T-helper 9 cell (primary cell): ENCODE data around the gene GRIK2.
"Not testable (repeated sequence)": the region's sequence is repeated elsewhere in the genome, so short reads cannot be mapped to it uniquely, and the experiment has no call there.

Experiments
- DNase-seq: peaks from one replicate; pipeline ENCODE4 v3.0.0-alpha.2; 2020

GRIK2 gene

DNA sequence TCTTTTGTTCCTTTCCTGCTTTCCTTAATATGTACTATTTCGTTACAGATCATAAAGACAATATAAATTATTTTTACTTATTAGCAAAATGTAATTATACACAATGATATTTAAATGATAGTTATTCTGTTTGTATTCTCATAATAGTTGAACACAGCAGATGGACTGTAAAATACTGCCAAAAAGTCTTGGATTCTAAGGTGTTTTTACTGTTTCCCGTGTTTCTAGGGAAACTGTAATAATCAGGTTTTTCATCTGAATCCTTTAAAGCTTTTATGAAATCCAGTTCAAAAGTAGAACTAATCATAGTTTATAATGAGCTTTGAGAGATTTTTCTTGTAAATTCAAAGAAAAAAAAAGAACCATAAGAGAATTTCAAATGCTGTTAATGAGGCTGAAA is 148.4 kb downstream of the GRIK2 start:
- DNase-seq = no peak

DNA sequence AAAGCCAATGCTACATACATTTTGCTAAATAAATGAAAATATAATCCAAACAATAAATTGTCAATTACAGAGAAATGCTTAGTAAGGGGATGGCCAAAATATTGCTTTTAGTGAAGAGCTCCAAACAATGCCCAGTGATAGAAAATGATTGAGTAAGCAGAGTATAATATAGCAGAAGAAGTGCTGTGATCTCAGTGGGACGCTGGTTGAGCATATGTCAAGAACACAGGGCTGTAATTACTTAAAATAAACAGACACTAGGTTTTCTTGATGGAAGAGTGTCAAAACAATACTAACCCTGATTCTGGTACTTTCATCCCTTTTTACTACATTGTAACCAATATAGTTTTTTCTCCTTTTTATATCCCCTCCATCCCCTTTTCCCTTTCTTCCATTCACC is 150.3 kb downstream of the GRIK2 start:
- DNase-seq = no peak

DNA sequence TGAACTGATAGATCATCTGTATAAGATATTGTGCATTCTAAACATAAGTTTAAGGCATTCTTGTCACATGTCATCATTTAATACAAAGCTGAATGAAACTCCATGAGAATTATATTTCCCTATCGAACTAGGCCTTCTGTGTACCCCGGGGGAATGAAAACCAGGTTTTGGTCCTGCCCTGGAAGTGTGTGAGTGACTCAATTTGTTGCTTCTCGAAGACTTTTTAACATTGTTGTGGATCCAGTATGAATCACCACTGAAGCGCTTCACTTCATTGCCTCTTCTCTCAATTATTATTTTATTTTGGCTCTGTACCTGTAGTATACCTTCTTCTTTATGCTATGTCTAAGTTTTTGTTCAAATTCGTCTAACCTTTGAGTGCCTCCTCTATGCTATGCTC is 150.8 kb downstream of the GRIK2 start:
- no peak for DNase-seq

DNA sequence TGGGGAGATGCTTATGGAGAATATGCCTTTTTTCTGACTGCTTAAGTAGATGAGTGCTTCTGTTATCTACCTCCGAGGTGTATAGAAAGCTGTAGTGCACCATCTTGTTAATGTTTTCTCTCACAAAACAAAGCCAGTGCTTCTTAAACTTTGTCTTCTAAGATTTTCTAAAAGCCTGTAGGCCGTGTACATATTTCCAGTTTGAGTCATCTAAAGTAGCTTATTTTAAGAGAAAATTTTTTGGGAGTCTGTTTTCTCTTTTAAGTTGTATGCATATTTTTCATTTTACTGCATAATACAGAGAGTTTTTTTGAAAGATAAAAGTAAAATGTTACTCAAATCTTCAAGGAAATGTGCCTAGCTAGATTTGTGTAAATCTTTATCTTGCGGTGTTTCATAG is 151.7 kb downstream of the GRIK2 start:
- no peak for DNase-seq

DNA sequence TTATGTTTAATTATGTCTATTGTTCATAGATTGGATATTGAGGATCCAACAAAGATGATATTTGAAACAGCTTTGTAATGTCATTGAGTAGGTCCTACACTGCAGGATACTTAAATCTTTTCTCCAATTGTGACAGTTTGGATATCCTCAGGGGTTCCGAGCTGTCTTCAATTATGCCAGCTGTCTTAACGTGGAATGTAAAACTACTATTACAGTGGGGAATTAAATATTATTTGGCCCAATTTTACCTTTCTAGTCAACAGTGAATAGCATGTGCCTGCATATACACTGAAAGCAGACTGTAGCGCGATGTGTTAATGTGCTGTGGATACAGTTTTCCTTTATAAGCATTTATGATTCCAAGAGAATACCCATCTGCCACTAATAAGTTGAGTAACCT is 156.9 kb downstream of the GRIK2 start:
- no peak for DNase-seq

DNA sequence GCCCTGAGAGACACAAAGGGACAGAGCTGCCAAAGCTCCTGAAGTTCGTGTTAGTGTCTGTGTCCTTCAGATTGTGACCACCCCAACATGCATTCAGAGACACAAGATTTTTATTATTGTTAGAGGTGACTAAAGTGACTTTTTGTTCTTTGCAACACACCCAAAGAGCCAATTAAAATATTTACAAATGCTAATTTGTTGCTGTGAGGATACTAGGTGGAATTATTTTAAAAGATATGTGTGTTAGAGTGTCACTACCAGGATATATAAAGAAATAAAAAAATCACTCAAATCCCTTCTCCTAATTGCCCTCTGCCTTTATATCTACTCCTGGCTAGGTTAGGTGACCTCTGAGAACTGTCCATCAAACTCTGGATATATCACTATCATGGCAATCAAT is 160.7 kb downstream of the GRIK2 start:
- no peak for DNase-seq

DNA sequence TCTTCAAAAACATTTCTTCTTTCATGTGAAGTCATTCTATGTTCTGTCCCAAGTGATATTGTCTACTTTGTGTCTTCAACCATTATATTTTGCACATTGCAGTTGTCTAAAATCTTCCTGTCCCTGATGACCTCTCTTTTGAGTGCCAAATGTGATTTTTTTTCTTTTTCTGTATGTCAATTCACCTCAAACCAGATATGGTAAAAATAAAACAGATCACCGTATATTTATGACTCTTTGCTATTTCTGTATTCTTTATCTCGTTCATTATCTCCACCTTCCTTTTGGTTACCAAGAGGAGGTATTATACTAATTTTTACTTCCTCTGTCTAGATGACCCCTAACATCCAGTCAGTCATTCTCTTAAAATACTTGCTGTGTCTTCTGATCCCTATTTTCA is 165.2 kb downstream of the GRIK2 start:
- no peak for DNase-seq

DNA sequence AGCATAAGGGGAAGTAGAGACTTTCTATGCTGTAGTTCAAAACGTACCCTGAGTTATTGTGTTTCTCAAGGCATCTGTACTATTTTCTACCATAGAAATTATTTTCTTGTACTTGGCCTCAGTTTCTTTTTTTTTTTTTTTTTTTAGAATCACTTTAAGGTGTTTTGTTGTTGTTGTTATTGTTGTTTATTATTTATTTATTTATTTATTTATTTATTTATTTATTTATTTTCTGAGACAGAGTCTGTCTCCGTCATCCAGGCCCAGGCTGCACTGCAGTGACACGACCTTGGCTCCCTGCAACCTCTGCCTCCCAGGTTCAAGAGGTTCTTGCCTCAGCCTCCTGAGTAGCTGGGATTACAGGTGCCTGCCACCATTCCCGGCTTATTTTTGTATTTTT is 179.1 kb downstream of the GRIK2 start:
- DNase-seq = no peak

DNA sequence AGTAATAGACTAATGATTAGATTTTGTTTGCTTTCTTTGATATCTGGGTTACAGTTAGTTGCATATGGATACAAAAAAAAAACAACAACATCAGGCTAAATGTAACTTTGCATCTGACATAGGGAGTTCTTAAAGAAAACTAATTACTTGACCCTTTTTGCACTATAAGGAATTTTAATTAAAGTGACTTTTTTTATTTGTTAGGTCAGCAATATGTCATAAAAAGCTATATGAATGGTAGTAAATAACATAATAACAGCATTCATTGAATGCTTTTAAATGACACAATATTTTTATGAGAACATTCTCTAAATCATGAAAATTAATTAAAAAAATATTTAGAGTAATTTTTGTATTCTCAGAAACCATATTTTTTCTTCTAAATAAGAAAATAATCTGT is 183.6 kb downstream of the GRIK2 start:
- DNase-seq = no peak

DNA sequence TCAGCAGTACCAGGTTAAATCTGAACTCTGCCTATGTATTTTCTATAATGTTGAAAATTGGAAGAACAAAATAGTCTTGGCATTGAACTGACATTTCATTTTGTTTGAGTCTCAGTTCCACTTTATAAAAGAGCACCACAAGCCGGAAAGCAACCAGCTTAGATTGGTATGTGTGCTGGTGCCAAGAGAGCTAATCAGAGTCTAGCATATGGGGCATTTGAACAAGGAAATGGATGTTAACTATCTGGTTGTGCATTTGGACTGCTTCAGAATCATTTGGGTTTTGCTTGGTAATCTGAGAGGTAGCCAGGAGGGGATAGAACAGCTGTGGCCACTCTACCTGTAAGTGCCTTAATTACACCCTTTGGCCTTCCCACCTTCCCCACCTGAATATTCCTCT is 184.8 kb downstream of the GRIK2 start:
- DNase-seq = no peak

DNA sequence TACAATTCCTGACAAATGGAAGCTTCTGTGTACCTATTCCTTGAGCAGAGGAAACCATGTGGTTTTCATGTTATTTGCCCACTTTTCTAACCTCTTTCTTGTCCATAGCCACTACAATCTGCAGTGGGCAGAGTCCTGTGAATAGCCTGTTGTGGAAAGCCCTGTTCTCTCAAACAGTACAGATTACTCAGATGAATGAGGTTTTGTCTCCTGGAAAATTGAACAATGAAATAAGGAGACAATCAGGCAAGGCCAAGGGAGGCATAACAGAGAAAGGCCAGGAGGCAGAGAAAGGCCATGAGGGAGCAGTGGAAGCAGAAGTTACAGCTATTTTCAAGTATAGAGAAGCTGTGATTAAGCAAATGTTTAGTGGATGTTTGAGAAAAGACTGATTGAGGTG is 189.3 kb downstream of the GRIK2 start:
- no peak for DNase-seq

DNA sequence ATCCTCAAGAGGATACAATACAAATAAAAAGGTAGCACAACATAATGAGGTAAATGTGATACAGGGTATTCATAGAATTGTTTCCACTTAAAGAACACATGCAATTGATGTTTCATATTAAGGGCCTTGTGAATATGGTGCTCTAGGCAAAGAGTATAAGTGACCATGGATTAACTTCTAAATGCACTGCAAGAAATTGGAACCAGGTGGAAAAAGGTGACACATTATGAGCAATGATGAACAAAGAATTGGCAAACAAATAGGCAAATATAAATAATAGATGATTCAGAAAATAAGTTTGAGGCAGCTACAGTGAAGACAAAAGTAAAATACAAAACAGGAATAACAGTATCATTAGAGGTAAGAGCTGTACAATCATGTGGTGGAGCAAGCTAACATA is 192.0 kb downstream of the GRIK2 start:
- DNase-seq = no peak

DNA sequence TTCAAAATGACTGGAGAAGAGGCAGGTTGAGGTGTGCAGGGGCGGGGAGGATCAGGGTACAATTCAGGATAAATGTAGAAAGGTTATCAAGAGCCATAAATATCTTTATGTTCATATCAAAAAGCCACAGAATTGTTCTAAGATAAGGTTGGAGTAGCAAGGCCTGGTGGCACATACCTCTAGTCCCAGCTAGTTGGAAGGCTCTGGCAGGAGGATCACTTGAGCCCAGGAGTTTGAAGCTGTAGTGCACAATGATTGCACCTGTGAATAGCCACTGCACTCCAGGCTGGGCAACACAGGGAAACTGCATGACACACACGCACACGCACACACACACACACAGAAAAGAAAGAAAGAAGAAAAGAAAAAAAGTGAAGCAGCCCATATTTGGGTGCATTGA is 194.8 kb downstream of the GRIK2 start:
- no peak for DNase-seq

DNA sequence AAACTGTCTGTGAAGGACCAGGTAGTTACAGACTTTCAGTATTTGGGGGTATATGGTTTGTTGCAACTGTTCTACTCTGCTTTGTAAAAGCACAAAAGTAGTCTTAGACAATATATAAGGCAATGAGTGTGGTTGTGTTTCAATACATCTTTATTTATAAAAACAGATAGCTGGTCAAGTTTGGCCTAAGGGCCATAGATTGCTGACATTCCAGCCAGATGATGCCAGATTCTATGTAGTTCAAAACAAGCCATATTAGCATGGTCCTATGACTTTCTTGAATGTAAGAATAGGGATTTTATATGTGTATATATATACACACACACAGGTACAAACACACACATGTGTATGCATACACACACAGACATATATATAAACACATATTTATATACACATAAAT is 201.8 kb downstream of the GRIK2 start:
- no peak for DNase-seq

DNA sequence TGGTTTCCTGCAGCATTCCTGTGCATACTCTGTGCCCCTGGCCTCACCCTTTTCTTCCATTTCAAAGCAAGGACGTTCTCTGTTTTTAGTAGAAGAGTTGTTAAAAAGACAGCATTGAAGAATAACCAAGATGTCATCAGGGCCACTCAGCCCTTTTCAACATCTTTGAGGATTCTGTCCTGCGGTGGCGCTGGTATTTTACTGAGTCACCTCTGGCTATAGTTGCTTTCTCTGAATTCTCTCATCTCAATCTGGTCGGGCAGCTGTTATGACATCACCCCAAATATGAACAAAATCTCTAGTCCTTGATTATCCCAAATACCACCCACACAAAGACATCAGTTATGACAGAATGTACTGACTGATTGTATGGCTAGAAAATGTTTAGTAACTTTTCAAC is 204.2 kb downstream of the GRIK2 start:
- DNase-seq = no peak

DNA sequence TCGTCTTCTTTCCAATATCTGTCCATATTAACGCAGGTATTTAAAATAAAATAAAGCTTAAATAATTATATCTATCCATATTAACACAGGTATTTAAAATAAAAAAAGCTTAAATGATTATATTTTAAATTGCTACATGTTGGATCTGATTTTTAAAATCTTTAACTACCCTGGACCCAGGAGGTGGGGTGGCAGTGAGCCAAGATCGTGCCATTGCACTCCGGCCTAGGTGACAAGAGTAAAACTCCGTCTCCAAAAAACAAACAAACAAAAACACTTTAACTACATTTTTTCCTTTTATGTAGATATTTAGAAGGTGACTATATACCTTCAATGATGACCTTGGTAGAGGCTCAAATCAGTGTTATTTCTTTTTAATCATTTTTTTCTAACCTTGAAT is 211.9 kb downstream of the GRIK2 start:
- DNase-seq = no peak

DNA sequence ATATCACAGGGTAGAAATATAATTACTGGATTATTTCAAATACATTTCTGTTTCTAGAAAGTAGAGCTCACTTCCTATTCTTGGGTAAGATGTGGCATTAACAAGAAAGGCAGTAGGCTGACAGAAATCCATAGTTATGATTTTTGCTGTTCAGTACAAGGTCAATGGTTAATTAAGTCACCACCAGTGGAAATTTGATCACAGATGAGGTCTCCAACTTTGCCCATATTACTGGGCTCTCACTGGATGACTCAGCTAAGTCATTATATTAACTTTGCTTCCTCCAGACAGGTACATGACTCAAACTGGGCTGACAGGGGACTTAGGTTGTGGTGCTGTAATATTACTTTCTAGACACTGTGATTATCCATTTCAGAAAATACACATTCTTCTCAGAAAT is 212.4 kb downstream of the GRIK2 start:
- no peak for DNase-seq

DNA sequence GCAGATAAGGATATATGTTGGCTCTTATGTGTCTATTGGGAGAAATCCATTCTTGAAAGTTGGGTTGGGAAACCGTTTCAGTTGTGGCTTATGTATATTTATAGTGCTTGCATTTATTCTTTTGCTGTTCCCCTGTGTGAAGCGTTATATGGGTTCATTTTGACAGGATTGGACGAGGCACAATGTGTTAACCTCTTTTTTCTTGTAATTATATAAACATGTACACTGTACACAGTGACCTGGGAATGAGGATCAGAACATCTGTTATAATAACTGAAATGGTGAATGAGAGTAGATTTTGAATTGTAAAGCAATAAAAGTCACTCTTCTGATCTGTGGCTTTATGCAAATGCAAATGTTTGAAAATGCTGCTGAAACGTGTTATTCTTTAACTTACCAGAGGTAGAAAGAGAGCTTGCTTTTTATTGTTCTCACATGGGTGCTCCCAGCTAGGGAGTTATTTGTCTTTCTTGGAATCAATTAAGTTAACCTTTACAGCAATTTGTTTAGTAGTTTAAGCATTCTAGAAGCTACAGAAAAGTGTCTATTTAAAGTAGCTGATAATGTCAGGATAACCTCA is 213.7 kb downstream of the GRIK2 start:
- DNase-seq = no peak

DNA sequence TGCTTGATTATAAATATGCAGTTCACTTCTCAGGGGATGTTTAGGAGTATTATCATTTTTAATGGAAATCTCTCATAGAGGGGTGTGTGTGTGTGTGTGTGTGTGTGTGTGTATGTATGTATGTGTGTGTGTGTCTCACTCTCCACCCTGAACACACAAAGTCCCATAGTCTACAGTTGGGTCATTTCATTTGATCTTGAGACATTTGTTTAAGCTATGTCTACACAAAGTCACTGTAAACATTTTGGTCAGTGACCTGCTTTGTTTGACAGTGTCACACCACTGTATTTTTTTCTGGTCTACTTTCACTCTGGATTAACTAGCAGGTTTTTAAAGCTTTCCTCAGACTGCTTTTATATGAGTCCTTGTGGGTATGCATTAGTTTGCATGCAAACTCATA is 215.2 kb downstream of the GRIK2 start:
- DNase-seq = no peak

DNA sequence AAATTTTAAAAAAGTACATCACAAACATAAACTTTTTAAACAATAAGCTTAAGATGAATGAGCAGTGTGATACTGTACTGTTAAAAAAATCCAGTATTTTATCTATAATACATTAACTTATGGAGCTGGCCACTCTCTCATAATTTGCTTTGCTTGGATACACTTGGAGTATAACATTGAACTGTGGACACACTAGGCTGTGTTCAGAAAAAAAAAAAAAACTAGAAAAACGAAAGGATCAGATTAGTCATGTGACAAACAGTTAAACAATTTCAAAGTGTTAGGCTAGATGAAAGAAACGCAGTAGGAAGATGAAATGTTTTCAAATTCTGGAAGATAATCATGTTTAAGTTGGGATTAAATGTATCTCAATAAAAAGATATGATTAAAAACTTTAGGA is 220.0 kb downstream of the GRIK2 start:
- no peak for DNase-seq

DNA sequence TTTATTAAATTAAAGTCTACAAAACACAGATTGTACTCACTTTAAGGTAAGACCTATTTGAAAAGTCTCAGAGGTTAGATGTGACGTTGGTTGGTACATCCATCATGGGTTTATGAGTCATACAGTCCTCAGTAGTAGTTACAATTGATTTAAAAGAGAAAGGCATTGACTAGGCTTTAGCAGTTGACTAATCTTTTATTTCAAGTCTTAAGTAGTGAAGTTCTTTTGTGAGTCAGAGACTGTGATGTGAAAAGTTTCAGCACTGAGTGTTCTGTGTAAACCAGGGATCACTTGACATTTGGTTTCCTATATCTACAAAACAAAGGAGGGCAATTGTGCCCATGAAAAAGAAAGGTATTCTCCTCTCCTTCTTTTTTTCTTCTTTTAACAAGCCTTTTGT is 221.3 kb downstream of the GRIK2 start:
- no peak for DNase-seq

DNA sequence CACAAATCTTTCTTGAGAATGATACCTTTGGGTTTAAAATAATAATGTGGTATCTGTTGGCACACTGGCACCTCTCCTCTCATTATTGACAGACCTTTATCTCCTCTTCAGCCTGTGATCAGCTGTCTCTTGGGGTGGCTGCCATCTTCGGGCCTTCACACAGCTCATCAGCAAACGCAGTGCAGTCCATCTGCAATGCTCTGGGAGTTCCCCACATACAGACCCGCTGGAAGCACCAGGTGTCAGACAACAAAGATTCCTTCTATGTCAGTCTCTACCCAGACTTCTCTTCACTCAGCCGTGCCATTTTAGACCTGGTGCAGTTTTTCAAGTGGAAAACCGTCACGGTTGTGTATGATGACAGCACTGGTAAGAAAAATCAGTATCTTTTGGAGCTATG is 232.8 kb downstream of the GRIK2 start:
- DNase-seq = no peak

DNA sequence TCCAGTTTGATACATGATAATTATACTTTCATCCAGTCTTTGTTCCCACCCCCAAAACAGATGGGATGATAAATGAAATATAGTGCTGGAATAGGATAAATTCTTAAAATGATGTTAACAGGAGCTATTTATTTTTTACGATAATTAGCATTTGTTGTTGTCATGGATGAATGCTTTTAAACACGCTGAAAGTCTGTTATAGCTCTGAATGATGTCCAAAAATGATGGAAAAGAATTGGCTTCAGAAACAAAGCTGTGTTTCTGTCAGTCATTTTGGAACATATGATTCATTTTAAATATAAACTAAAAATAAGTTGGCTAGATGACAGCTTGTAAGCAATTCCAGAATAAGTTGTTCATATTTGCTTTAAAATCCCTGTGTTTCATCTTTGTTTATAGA is 237.4 kb downstream of the GRIK2 start:
- no peak for DNase-seq

DNA sequence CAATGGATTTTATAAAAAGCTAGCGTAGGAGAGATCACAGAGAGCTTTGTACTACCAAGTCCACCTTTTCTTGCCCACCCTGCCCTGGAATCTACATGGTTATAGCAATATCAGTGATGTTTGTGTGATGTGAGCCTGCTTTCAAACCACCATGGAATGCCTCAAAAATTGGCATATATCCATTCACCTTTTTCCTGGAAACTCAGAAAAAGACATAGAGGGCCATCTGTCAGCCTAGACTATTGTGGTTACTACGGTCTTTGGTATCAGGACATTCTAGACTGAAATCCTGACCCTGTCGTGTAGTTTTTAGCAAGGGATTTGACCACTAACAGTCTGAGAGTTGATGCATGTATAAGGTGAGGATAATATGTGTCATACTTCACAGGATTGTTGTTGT is 239.6 kb downstream of the GRIK2 start:
- DNase-seq = no peak

DNA sequence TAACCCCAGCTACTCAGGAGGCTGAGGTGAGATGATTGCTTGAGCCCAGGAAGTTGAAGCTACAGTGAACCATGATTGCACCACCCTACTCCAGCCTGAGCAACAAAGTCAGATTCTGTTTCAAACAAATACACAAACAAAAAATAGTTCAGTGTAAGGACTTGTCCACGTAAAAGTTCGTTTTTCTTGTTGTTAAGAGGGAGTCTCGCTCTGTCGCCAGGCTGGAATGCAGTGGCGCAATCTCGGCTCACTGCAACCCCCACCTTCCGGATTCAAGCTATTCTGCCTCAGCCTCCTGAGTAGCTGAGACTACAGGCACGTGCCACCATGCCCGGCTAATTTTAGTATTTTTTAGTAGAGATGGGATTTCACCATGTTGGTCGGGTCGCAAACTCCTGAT is 245.4 kb downstream of the GRIK2 start:
- DNase-seq = not testable (repeated sequence)

DNA sequence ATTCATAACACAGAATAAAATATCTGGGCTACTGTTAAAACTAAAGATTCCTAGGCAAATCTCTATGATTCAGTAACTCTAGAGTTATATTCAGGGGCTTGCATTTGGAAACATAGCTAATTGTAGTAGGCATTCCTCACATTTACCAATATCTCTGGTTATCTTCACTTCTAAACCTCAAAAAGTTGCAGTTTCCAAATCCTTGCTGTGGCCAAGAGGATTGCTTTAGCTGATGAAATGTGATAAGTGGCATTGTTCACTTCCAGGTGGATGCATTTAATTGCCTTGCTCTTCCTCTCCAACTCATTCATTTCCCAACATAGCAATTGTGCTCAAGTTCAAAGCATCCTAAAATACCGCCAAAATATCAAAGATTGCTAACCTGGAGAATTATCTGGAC is 246.6 kb downstream of the GRIK2 start:
- no peak for DNase-seq
